H9 (cell line): ENCODE results near the gene CCDC102B. TPM values are rescaled to one million over a fixed set of nuclear protein-coding genes. Genes with fewer than 3 reads are reported as not detected.

Source experiments
- DNase-seq: peaks from one replicate; pipeline ENCODE4 v3.0.0-alpha.2; 2017
- H2AFZ ChIP-seq: one replicate; pipeline ENCODE4 v1.6.1; 2013; ENCODE audit warnings: mild to moderate bottlenecking, low read length, control low read depth, moderate library complexity
- H2AK5ac ChIP-seq: 2 replicates; pipeline ENCODE4 v1.6.1; 2013; ENCODE audit warnings: low read length, control low read depth, mixed read lengths; ENCODE audit not compliant: insufficient read length
- H2BK120ac ChIP-seq: one replicate; pipeline ENCODE4 v1.6.1; 2013; ENCODE audit warnings: low read depth, mild to moderate bottlenecking, low read length, control low read depth, inconsistent platforms; ENCODE audit not compliant: poor library complexity, severe bottlenecking
- H2BK12ac ChIP-seq: 2 replicates; pipeline ENCODE4 v1.6.1; 2013; ENCODE audit warnings: low read length, control low read depth, mixed read lengths, low read depth; ENCODE audit not compliant: insufficient read length
- H2BK15ac ChIP-seq: 2 replicates; pipeline ENCODE4 v1.6.1; 2013; ENCODE audit warnings: low read depth, low read length, control low read depth
- H2BK20ac ChIP-seq: one replicate; pipeline ENCODE4 v1.6.1; 2013; ENCODE audit warnings: low read depth, mild to moderate bottlenecking, low read length, control low read depth, inconsistent platforms; ENCODE audit not compliant: poor library complexity, severe bottlenecking
- H2BK5ac ChIP-seq: 2 replicates; pipeline ENCODE4 v1.6.1; 2013; ENCODE audit warnings: low read length, control low read depth, mixed read lengths; ENCODE audit not compliant: insufficient read length
- H3K14ac ChIP-seq: 2 replicates; pipeline ENCODE4 v1.6.1; 2013; ENCODE audit warnings: low read length, control low read depth; ENCODE audit not compliant: insufficient read depth
- H3K18ac ChIP-seq: 2 replicates; pipeline ENCODE4 v1.6.1; 2013; ENCODE audit warnings: low read depth, mild to moderate bottlenecking, mixed read lengths, low read length, control low read depth; ENCODE audit not compliant: insufficient read length
- H3K23ac ChIP-seq: 2 replicates; pipeline ENCODE4 v1.6.1; 2013; ENCODE audit warnings: low read length, control low read depth, mixed read lengths, low read depth; ENCODE audit not compliant: insufficient read length
- H3K23me2 ChIP-seq: 2 replicates; pipeline ENCODE4 v1.6.1; 2013; ENCODE audit warnings: low read depth, mild to moderate bottlenecking, mixed read lengths, low read length, control low read depth; ENCODE audit not compliant: insufficient read length, poor library complexity, severe bottlenecking
- H3K27ac ChIP-seq: 2 replicates; pipeline ENCODE4 v1.5.1; 2013; ENCODE audit warnings: low read length, control low read depth, mixed read lengths, low read depth; ENCODE audit not compliant: insufficient read length
- H3K27me3 ChIP-seq: 2 replicates; pipeline ENCODE4 v1.6.1; 2013; ENCODE audit warnings: low read length, control low read depth, inconsistent platforms; ENCODE audit not compliant: insufficient read depth
- H3K4ac ChIP-seq: 2 replicates; pipeline ENCODE4 v1.6.1; 2013; ENCODE audit warnings: low read depth, mild to moderate bottlenecking, control low read depth, inconsistent platforms, low read length, moderate library complexity
- H3K4me1 ChIP-seq: 2 replicates; pipeline ENCODE4 v1.6.1; 2013; ENCODE audit warnings: low read length, control low read depth, inconsistent platforms; ENCODE audit not compliant: insufficient read depth
- H3K4me2 ChIP-seq: 2 replicates; pipeline ENCODE4 v1.6.1; 2013; ENCODE audit warnings: low read length, control low read depth, mixed read lengths; ENCODE audit not compliant: insufficient read length, insufficient read depth
- H3K56ac ChIP-seq: 2 replicates; pipeline ENCODE4 v1.6.1; 2013; ENCODE audit warnings: low read depth, mild to moderate bottlenecking, mixed read lengths, low read length, control low read depth; ENCODE audit not compliant: insufficient read length
- H3K79me1 ChIP-seq: 2 replicates; pipeline ENCODE4 v1.6.1; 2013; ENCODE audit warnings: low read depth, mild to moderate bottlenecking, moderate library complexity, low read length, control low read depth, inconsistent platforms; ENCODE audit not compliant: insufficient read depth, poor library complexity, severe bottlenecking
- H3K79me2 ChIP-seq: 2 replicates; pipeline ENCODE4 v1.6.1; 2013; ENCODE audit warnings: low read length, control low read depth, inconsistent platforms; ENCODE audit not compliant: insufficient read depth
- H3K9ac ChIP-seq: 2 replicates; pipeline ENCODE4 v1.6.1; 2013; ENCODE audit warnings: low read length, control low read depth, mixed read lengths; ENCODE audit not compliant: insufficient read length; ENCODE audit errors: extremely low read depth
- H3K9me3 ChIP-seq: one replicate; pipeline ENCODE4 v1.6.1; 2013; ENCODE audit warnings: low read depth, low read length, inconsistent platforms; ENCODE audit not compliant: control insufficient read depth
- H3T11ph ChIP-seq: one replicate; pipeline ENCODE4 v1.6.1; 2013; ENCODE audit warnings: mild to moderate bottlenecking, low read length, control low read depth, inconsistent platforms
- H4K20me1 ChIP-seq: one replicate; pipeline ENCODE4 v1.6.1; 2013; ENCODE audit not compliant: control insufficient read depth, insufficient read length, insufficient read depth
- H4K5ac ChIP-seq: 2 replicates; pipeline ENCODE4 v1.6.1; 2013; ENCODE audit warnings: low read depth, mild to moderate bottlenecking, mixed read lengths, low read length, control low read depth; ENCODE audit not compliant: insufficient read length
- H4K8ac ChIP-seq: replicated peaks from 2 replicates; pipeline ENCODE4 v1.6.1; 2013; ENCODE audit warnings: low read length, control low read depth, mixed read lengths, low read depth; ENCODE audit not compliant: insufficient read length
- H4K91ac ChIP-seq: 2 replicates; pipeline ENCODE4 v1.6.1; 2013; ENCODE audit warnings: low read depth, mild to moderate bottlenecking, moderate library complexity, mixed read lengths, low read length, control low read depth; ENCODE audit not compliant: insufficient read length
- H3K27ac Mint-ChIP-seq, 3 experiments: 2 replicates in 2 of 3; 3 replicates in 1 of 3; pipeline ENCODE4 v1.8.0; 2020 to 2021; ENCODE audit warnings: mixed read lengths in 3 of 3, mild to moderate bottlenecking in 1 of 3, moderate library complexity in 1 of 3
- H3K27me3 Mint-ChIP-seq: 2 replicates; pipeline ENCODE4 v1.8.0; 2021; ENCODE audit warnings: low read depth, mild to moderate bottlenecking, moderate library complexity, mixed read lengths
- H3K36me3 Mint-ChIP-seq, 3 experiments: 2 replicates in 2 of 3; 3 replicates in 1 of 3; pipeline ENCODE4 v1.8.0; 2020 to 2021; ENCODE audit warnings: low read depth in 3 of 3, mixed read lengths in 3 of 3; ENCODE audit not compliant: insufficient read depth in 1 of 3
- H3K4me1 Mint-ChIP-seq, 2 experiments: 2 replicates each; pipeline ENCODE4 v1.8.0; 2020; ENCODE audit warnings: mixed read lengths in 2 of 2
- H3K4me3 Mint-ChIP-seq, 2 experiments: 2 replicates in 1 of 2; 3 replicates in 1 of 2; pipeline ENCODE4 v1.8.0; 2020 to 2021; ENCODE audit warnings: mild to moderate bottlenecking in 2 of 2, mixed read lengths in 2 of 2, moderate library complexity in 1 of 2
- H3K9me3 Mint-ChIP-seq, 2 experiments: 2 replicates in 1 of 2; 3 replicates in 1 of 2; pipeline ENCODE4 v1.8.0; 2020; ENCODE audit warnings: mild to moderate bottlenecking in 2 of 2, mixed read lengths in 2 of 2, moderate library complexity in 1 of 2
- CTCF ChIP-seq: fragments of 200-600 bp; sonication (generic); conservative IDR thresholded peaks from 3 replicates; pipeline ENCODE4 v1.8.0; 2021; ENCODE audit warnings: antibody characterized with exemption, mild to moderate bottlenecking
- WGBS: extraction: QIAGEN DNeasy Blood & Tissue Kit; methylation state at CpG from one replicate; pipeline ENCODE4 v1.1.7; 2013; ENCODE audit warnings: missing lambda C conversion rate, low lambda C conversion rate, mixed read lengths; ENCODE audit not compliant: insufficient read length; ENCODE audit errors: extremely low coverage; 5-methylcytosine and 5-hydroxymethylcytosine counted together
- total RNA-seq: library from RNA; stranded (reverse); gene quantifications from 2 replicates; pipeline ENCODE4 v1.2.1, GENCODE V29; 2021

CCDC102B gene
- total RNA-seq, 1 experiment from 2014 or later = 1.2 TPM

- Histone ChIP-seq H2BK12ac (no peak overlapping the region), H2BK5ac (no peak overlapping the region), H3K27me3 (no peaks in the 10 kb centered on the region), H3K9me3 (no peaks in the 10 kb centered on the region), H3K27ac (no peak overlapping the region), H3K79me1 (no peaks in the 10 kb centered on the region), H4K5ac (no peak overlapping the region), H4K91ac (no peak overlapping the region), H3K4ac (no peak overlapping the region), H2AK5ac (no peak overlapping the region), H3T11ph (no peak overlapping the region), H3K56ac (no peak overlapping the region), H3K14ac (no peak overlapping the region), H3K79me2 (no peaks in the 10 kb centered on the region), H3K18ac (no peak overlapping the region), H2BK120ac (no peak overlapping the region), H3K4me1 (no peaks in the 10 kb centered on the region), H3K9ac (no peak overlapping the region), H4K8ac (no peak overlapping the region), H3K23ac (no peak overlapping the region), H2BK20ac (no peak overlapping the region), H2AFZ (no peak overlapping the region), H3K4me2 (no peak overlapping the region), H3K23me2 (no peaks in the 10 kb centered on the region), H4K20me1 (no peaks in the 10 kb centered on the region), H2BK15ac (no peak overlapping the region)
- H3K36me3 Mint-ChIP-seq = no peaks in the 10 kb centered on the region
- no peaks in the 10 kb centered on the region for H3K4me1 Mint-ChIP-seq
- H3K27ac Mint-ChIP-seq = no peak overlapping the region
- peaks cover 0 to 5% of the 10 kb centered on the region in 2 experiments; a peak in 2 of 5 replicates for H3K9me3 Mint-ChIP-seq
- H3K4me3 Mint-ChIP-seq = no peak overlapping the region
- no peak for DNase-seq
- no peak for TF ChIP-seq CTCF
- H3K27me3 Mint-ChIP-seq = no peaks in the 10 kb centered on the region
- WGBS = no CpG with 5 or more reads among the region's 12 CpGs
Observed at GRCh38 chr18:68992719-68993482, 195.0 kb downstream of the CCDC102B start.
